IPS-20b (cell line): ENCODE data around the gene ENKD1.

Experiments
- H3K27ac ChIP-seq: one replicate; pipeline ENCODE4 v1.5.1; 2013; ENCODE audit warnings: low read length
- H3K27me3 ChIP-seq: 2 replicates; pipeline ENCODE4 v1.6.1; 2013; ENCODE audit warnings: mild to moderate bottlenecking, low read length, inconsistent platforms; ENCODE audit not compliant: insufficient read depth
- H3K36me3 ChIP-seq: 2 replicates; pipeline ENCODE4 v1.6.1; 2013; ENCODE audit warnings: low read depth, mild to moderate bottlenecking, inconsistent platforms, low read length, moderate library complexity; ENCODE audit not compliant: insufficient read depth
- H3K4me1 ChIP-seq: 2 replicates; pipeline ENCODE4 v1.6.1; 2013; ENCODE audit warnings: mild to moderate bottlenecking, control low read depth, inconsistent platforms, low read length, moderate library complexity; ENCODE audit not compliant: insufficient read depth
- H3K4me3 ChIP-seq: 2 replicates; pipeline ENCODE4 v1.5.1; 2013; ENCODE audit warnings: mild to moderate bottlenecking, low read length, inconsistent platforms
- H3K9ac ChIP-seq: 2 replicates; pipeline ENCODE4 v1.6.1; 2013; ENCODE audit warnings: low read depth, mild to moderate bottlenecking, inconsistent platforms, low read length, moderate library complexity
- H3K9me3 ChIP-seq: 2 replicates; pipeline ENCODE4 v1.6.1; 2013; ENCODE audit warnings: mild to moderate bottlenecking, low read depth, low read length, inconsistent platforms; ENCODE audit not compliant: insufficient read depth

Gene ENKD1

GRCh38 chr16:67667817-67668494 is 1.4 kb upstream of the ENKD1 start:
- Histone ChIP-seq H3K27me3 (peaks cover 8% of the 10 kb centered on the region), H3K9ac (no peak overlapping the region), H3K4me3 (no peak overlapping the region), H3K36me3 (no peaks in the 10 kb centered on the region), H3K27ac (no peak overlapping the region), H3K4me1 (no peaks in the 10 kb centered on the region), H3K9me3 (no peaks in the 10 kb centered on the region)

GRCh38 chr16:67667453-67667816 is 885 bp upstream of the ENKD1 start:
- Histone ChIP-seq H3K9me3 (no peaks in the 10 kb centered on the region), H3K36me3 (no peaks in the 10 kb centered on the region), H3K4me1 (no peaks in the 10 kb centered on the region), H3K9ac (no peak overlapping the region), H3K27ac (no peak overlapping the region), H3K4me3 (peak overlapping the region; percentile 62; the same call in 1 of the 2 replicates), H3K27me3 (peaks cover 8% of the 10 kb centered on the region)

GRCh38 chr16:67666032-67666551 is 458 bp downstream of the ENKD1 start:
- Histone ChIP-seq H3K36me3 (no peaks in the 10 kb centered on the region), H3K4me3 (peak overlapping the region; percentile 62), H3K9me3 (no peaks in the 10 kb centered on the region), H3K4me1 (0 out of 2 replicates have a peak, but pooled peaks cover 5% of the 10 kb centered on the region), H3K9ac (peak overlapping the region; percentile 69; the same call in 1 of the 2 replicates), H3K27ac (no peak overlapping the region), H3K27me3 (peaks cover 18% of the 10 kb centered on the region)

- no peaks in the 10 kb centered on the region for H3K9me3 ChIP-seq
- 0 out of 2 replicates have a peak, but pooled peaks cover 5% of the 10 kb centered on the region for H3K4me1 ChIP-seq
- peaks cover 18% of the 10 kb centered on the region for H3K27me3 ChIP-seq
- peak overlapping the region; percentile 69; the same call in 1 of the 2 replicates for H3K9ac ChIP-seq
- peak overlapping the region; percentile 62 for H3K4me3 ChIP-seq
- H3K36me3 ChIP-seq = no peaks in the 10 kb centered on the region
- no peak overlapping the region for H3K27ac ChIP-seq
Observed at GRCh38 chr16:67665598-67665997, 952 bp downstream of the ENKD1 start.

DNA sequence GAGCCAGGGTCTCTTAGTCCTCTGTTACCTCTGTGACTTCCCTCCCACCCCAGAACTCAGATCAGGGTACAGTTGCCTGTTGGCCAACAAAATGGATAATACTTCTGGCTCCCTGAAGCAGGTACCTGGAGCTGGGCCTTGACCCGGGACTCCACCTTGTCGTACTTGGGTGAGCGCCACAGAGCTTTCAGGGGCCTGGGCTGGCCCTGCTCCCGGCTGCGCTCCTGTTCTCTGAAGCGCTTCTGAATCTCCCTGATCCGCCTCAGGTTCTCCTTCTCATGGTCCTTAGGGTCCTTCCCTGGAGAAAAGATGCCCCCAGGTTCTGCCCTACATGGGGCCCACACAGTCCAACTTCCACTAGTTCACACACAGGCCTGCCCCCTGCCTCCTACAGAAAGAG is 1.7 kb downstream of the ENKD1 start:
- H3K9me3 ChIP-seq = no peaks in the 10 kb centered on the region
- no peak overlapping the region for H3K4me3 ChIP-seq
- peaks cover 18% of the 10 kb centered on the region for H3K27me3 ChIP-seq
- no peaks in the 10 kb centered on the region for H3K36me3 ChIP-seq
- H3K9ac ChIP-seq = no peak overlapping the region
- no peak overlapping the region for H3K27ac ChIP-seq
- H3K4me1 ChIP-seq = 0 out of 2 replicates have a peak, but pooled peaks cover 5% of the 10 kb centered on the region

- Histone ChIP-seq H3K27me3 (peaks cover 19% of the 10 kb centered on the region), H3K9me3 (no peaks in the 10 kb centered on the region), H3K36me3 (no peaks in the 10 kb centered on the region), H3K9ac (no peak overlapping the region), H3K4me1 (peaks cover 7% of the 10 kb centered on the region; the same call in 1 of the 2 replicates), H3K4me3 (no peak overlapping the region), H3K27ac (no peak overlapping the region)
Observed at GRCh38 chr16:67664258-67664657, 2.3 kb downstream of the ENKD1 start.

- Histone ChIP-seq H3K4me3 (no peak overlapping the region), H3K36me3 (no peaks in the 10 kb centered on the region), H3K9me3 (no peaks in the 10 kb centered on the region), H3K27me3 (peaks cover 23% of the 10 kb centered on the region), H3K9ac (no peak overlapping the region), H3K27ac (no peak overlapping the region), H3K4me1 (peaks cover 10% of the 10 kb centered on the region; the same call in 1 of the 2 replicates)
Observed at GRCh38 chr16:67663877-67664222, 2.7 kb downstream of the ENKD1 start.

- H3K4me3 ChIP-seq = no peak overlapping the region
- H3K4me1 ChIP-seq = peaks cover 10% of the 10 kb centered on the region; the same call in 1 of the 2 replicates
- H3K27ac ChIP-seq = no peak overlapping the region
- no peaks in the 10 kb centered on the region for H3K9me3 ChIP-seq
- peaks cover 25% of the 10 kb centered on the region for H3K27me3 ChIP-seq
- no peak overlapping the region for H3K9ac ChIP-seq
- peaks cover 3% of the 10 kb centered on the region; the same call in 1 of the 2 replicates for H3K36me3 ChIP-seq
Observed at GRCh38 chr16:67663151-67663876, 3.2 kb downstream of the ENKD1 start.

- Histone ChIP-seq H3K36me3 (peaks cover 10% of the 10 kb centered on the region; the same call in 1 of the 2 replicates), H3K27me3 (peaks cover 25% of the 10 kb centered on the region), H3K4me3 (no peak overlapping the region), H3K9me3 (no peaks in the 10 kb centered on the region), H3K9ac (no peak overlapping the region), H3K27ac (no peak overlapping the region), H3K4me1 (peaks cover 10% of the 10 kb centered on the region; the same call in 1 of the 2 replicates)
Observed at GRCh38 chr16:67662653-67663010, 3.9 kb downstream of the ENKD1 start.

DNA sequence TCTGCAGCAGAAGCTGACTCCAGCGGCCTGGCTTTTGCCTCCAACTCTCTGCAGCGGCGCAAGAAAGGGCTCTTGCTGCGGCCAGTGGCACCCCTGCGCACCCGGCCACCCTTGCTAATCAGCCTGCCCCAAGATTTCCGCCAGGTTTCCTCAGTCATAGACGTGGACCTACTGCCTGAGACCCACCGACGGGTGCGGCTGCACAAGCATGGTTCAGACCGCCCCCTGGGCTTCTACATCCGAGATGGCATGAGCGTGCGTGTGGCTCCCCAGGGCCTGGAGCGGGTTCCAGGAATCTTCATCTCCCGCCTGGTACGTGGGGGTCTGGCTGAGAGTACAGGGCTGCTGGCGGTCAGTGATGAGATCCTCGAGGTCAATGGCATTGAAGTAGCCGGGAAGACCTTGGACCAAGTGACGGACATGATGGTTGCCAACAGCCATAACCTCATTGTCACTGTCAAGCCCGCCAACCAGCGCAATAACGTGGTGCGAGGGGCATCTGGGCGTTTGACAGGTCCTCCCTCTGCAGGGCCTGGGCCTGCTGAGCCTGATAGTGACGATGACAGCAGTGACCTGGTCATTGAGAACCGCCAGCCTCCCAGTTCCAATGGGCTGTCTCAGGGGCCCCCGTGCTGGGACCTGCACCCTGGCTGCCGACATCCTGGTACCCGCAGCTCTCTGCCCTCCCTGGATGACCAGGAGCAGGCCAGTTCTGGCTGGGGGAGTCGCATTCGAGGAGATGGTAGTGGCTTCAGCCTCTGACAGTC is 4.5 kb downstream of the ENKD1 start:
- peaks cover 19% of the 10 kb centered on the region for H3K27me3 ChIP-seq
- peaks cover 10% of the 10 kb centered on the region; the same call in 1 of the 2 replicates for H3K4me1 ChIP-seq
- H3K9ac ChIP-seq = no peak overlapping the region
- H3K36me3 ChIP-seq = peaks cover 12% of the 10 kb centered on the region; the same call in 1 of the 2 replicates
- H3K4me3 ChIP-seq = peak overlapping the region; percentile 70; the same call in 1 of the 2 replicates
- H3K27ac ChIP-seq = no peak overlapping the region
- no peaks in the 10 kb centered on the region for H3K9me3 ChIP-seq

DNA sequence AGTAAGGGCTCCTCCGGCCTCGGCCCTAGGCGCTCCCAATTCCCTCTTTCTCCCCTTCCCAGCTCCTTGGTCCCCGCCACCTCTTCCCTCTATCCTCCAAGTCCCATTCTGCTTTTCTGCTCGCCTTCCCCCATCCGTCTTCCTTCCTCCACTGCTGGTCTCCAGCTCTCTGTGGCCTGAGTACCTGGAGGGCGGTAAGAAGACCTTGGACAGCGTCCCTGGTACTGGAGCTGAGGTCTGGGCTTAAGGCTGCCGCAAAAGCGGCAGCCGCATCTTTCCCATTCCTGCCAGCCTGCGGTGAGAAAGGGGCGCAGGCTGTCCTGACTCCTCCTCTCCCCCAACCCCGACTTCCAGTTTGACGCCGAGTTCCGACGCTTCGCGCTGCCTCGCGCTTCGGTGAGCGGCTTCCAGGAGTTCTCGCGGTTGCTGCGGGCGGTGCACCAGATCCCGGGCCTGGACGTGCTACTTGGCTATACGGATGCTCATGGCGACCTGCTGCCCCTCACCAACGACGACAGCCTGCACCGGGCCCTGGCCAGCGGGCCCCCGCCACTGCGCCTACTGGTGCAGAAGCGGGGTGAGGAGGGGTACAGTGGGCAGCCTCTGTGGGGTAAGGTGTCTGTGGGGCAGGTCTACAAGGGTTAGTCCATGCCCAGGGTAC is 5.3 kb downstream of the ENKD1 start:
- peak overlapping the region; percentile 56; the same call in 1 of the 2 replicates for H3K9ac ChIP-seq
- peaks cover 17% of the 10 kb centered on the region; the same call in 1 of the 2 replicates for H3K27me3 ChIP-seq
- peak overlapping the region; percentile 70 for H3K4me3 ChIP-seq
- no peaks in the 10 kb centered on the region for H3K9me3 ChIP-seq
- H3K27ac ChIP-seq = no peak overlapping the region
- H3K36me3 ChIP-seq = peaks cover 12% of the 10 kb centered on the region; the same call in 1 of the 2 replicates
- H3K4me1 ChIP-seq = peaks cover 10% of the 10 kb centered on the region; the same call in 1 of the 2 replicates
